Smooth muscle cell (in vitro differentiated cells): ENCODE results near the gene CFAP299. TPM values are rescaled to one million over a fixed set of nuclear protein-coding genes. Genes with fewer than 3 reads are reported as not detected.

ENCODE experiments used
- DNase-seq: peaks from one replicate; lab custom pipeline; 2025; ENCODE audit not compliant: unreplicated experiment; lab: John Stamatoyannopoulos, UW
- H2AFZ ChIP-seq: fragments of 200-600 bp; sonication (generic); 2 replicates; pipeline ENCODE4 v1.6.0; 2016; ENCODE audit warnings: antibody characterized with exemption, low read depth, mild to moderate bottlenecking
- H3F3A ChIP-seq: fragments of 200-600 bp; sonication (generic); 2 replicates; pipeline ENCODE4 v1.6.0; 2017; ENCODE audit warnings: antibody characterized with exemption, low read depth
- H3K27ac ChIP-seq: fragments of 200-600 bp; sonication (generic); 2 replicates; pipeline ENCODE4 v1.5.1; 2016; ENCODE audit warnings: low read depth, mild to moderate bottlenecking
- H3K27me3 ChIP-seq: fragments of 200-600 bp; sonication (generic); 2 replicates; pipeline ENCODE4 v1.6.1; 2016; ENCODE audit warnings: low read depth, mild to moderate bottlenecking
- H3K36me3 ChIP-seq: fragments of 200-600 bp; sonication (generic); 2 replicates; pipeline ENCODE4 v1.5.1; 2016; ENCODE audit warnings: low read depth
- H3K4me1 ChIP-seq: fragments of 200-600 bp; sonication (generic); 2 replicates; pipeline ENCODE4 v1.5.1; 2016; ENCODE audit warnings: low read depth
- H3K4me2 ChIP-seq: fragments of 200-600 bp; sonication (generic); 2 replicates; pipeline ENCODE4 v1.6.0; 2016; ENCODE audit warnings: mild to moderate bottlenecking
- H3K4me3 ChIP-seq: fragments of 200-600 bp; sonication (generic); 2 replicates; pipeline ENCODE4 v1.5.1; 2016; ENCODE audit warnings: mild to moderate bottlenecking
- H3K79me2 ChIP-seq: fragments of 200-600 bp; sonication (generic); 2 replicates; pipeline ENCODE4 v1.6.0; 2016; ENCODE audit warnings: low read depth, mild to moderate bottlenecking
- H3K9ac ChIP-seq: fragments of 200-600 bp; sonication (generic); 2 replicates; pipeline ENCODE4 v1.6.0; 2016; ENCODE audit warnings: low read depth
- H3K9me3 ChIP-seq: fragments of 200-600 bp; sonication (generic); replicated peaks from 2 replicates; pipeline ENCODE4 v1.5.1; 2016; ENCODE audit warnings: low read depth
- H4K20me1 ChIP-seq: fragments of 200-600 bp; sonication (generic); 2 replicates; pipeline ENCODE4 v1.6.0; 2016; ENCODE audit warnings: low read depth
- CTCF ChIP-seq: fragments of 200-600 bp; sonication (generic); IDR thresholded peaks from 2 replicates; pipeline ENCODE4 v1.5.1; 2017; ENCODE audit warnings: borderline replicate concordance, mild to moderate bottlenecking, antibody characterized with exemption; ENCODE audit not compliant: insufficient read depth, poor library complexity, severe bottlenecking
- WGBS: methylation state at CpG from one replicate; pipeline ENCODE4 v1.1.7; 2016; ENCODE audit warnings: low lambda C conversion rate; 5-methylcytosine and 5-hydroxymethylcytosine counted together
- polyA plus RNA-seq: library from polyadenylated mRNA; unstranded; fragments of >200 nt; fragmentation: Nextera tagmentation; extraction: Ambion mirVana; gene quantifications from 2 replicates; pipeline ENCODE4 v1.2.1, GENCODE V29; 2016
- total RNA-seq: library from RNA; depleted of rRNA; stranded (reverse); fragments of >200 nt; gene quantifications from 2 replicates; pipeline ENCODE4 v1.2.3, GENCODE V29; 2014

CFAP299 gene
- total and polyA plus RNA-seq, 2 experiments from 2014 or later = not detected

- TF ChIP-seq CTCF = no peak
- no peak for DNase-seq
- H3K4me1 ChIP-seq = no peaks in the 10 kb centered on the region
These were observed 50.9 kb downstream of the CFAP299 start for GRCh38 chr4:80386281-80386886.

GRCh38 chr4:80387390-80388283 lies 52.1 kb downstream of the CFAP299 start:
- no peaks in the 10 kb centered on the region for H3K9me3 ChIP-seq
- no peaks in the 10 kb centered on the region for H3K4me1 ChIP-seq

More at GRCh38 chr4:80386281-80386886, 50.9 kb downstream of the CFAP299 start:
- WGBS = 96% methylated on average over 37 of the region's 42 CpGs
- Histone ChIP-seq H2AFZ (no peak overlapping the region), H3K4me3 (no peak overlapping the region), H4K20me1 (no peaks in the 10 kb centered on the region), H3K9ac (no peak overlapping the region), H3K9me3 (no peaks in the 10 kb centered on the region), H3K4me2 (no peak overlapping the region), H3K27me3 (no peaks in the 10 kb centered on the region), H3K79me2 (no peaks in the 10 kb centered on the region), H3K36me3 (no peaks in the 10 kb centered on the region), H3K27ac (no peak overlapping the region), H3F3A (no peaks in the 10 kb centered on the region)

GRCh38 chr4:80388284-80388607 lies 52.7 kb downstream of the CFAP299 start:
- DNase-seq = no peak
- Histone ChIP-seq H3K4me2 (no peak overlapping the region), H3K27ac (no peak overlapping the region), H2AFZ (no peak overlapping the region), H3K4me1 (no peaks in the 10 kb centered on the region), H3K4me3 (no peak overlapping the region), H3K9me3 (no peaks in the 10 kb centered on the region), H3F3A (no peaks in the 10 kb centered on the region), H3K27me3 (no peaks in the 10 kb centered on the region), H3K36me3 (no peaks in the 10 kb centered on the region), H3K79me2 (no peaks in the 10 kb centered on the region), H4K20me1 (no peaks in the 10 kb centered on the region), H3K9ac (no peak overlapping the region)
- WGBS = 83% methylated on average over 8 of the region's 8 CpGs
- no peak for TF ChIP-seq CTCF

More at GRCh38 chr4:80387390-80388283, 52.1 kb downstream of the CFAP299 start:
- H3K4me2 ChIP-seq = no peak overlapping the region
- no peak overlapping the region for H3K27ac ChIP-seq
- no peaks in the 10 kb centered on the region for H3K27me3 ChIP-seq
- no peak for TF ChIP-seq CTCF
- no peaks in the 10 kb centered on the region for H3K36me3 ChIP-seq
- H3F3A ChIP-seq = no peaks in the 10 kb centered on the region
- 93% methylated on average over 11 of the region's 11 CpGs for WGBS
- H3K79me2 ChIP-seq = no peaks in the 10 kb centered on the region
- no peak for DNase-seq
- H3K9ac ChIP-seq = no peak overlapping the region
- H3K4me3 ChIP-seq = no peak overlapping the region
- no peaks in the 10 kb centered on the region for H4K20me1 ChIP-seq
- no peak overlapping the region for H2AFZ ChIP-seq
